Measurements from ENCODE around the gene ZNF28. TPM values are rescaled to one million over a fixed set of nuclear protein-coding genes. Genes with fewer than 3 reads are reported as not detected.
"Not testable (repeated sequence)": the region's sequence is repeated elsewhere in the genome, so short reads cannot be mapped to it uniquely, and the experiment has no call there.

ZNF28 gene
- total RNA-seq, 2 experiments from 2014 or later, result 17.3 to 18.9 TPM

- POLR2A ChIA-PET, result no interaction called here
- Mint-ChIP-seq H3K4me1 (peaks cover 9% of the 10 kb centered on the region), H3K36me3 (ENCODE audit: low read depth) (peaks cover 15% of the 10 kb centered on the region), H3K9me3 (ENCODE audit: low read depth) (peaks cover 4% of the 10 kb centered on the region), H3K27me3 (no peaks in the 10 kb centered on the region), H3K27ac (no peak overlapping the region), H3K4me3 (no peak overlapping the region)
- ATAC-seq (no peak), DNase-seq (no peak)
- intact Hi-C loops (cut with DNase I, micrococcal nuclease), result no loop called here
- CTCF ChIA-PET, result interaction anchor here (0.6 kb wide), 1 partner anchor 330 kb away, joined by 4 read pairs; no protein-coding TSS in a partner anchor
These were observed 2.2 kb upstream of the ZNF28 start for GRCh38 chr19:52823676-52824075.

GRCh38 chr19:52820472-52821203 lies 795 bp downstream of the ZNF28 start:
- H3K27me3 Mint-ChIP-seq; CTCF ChIA-PET; H3K4me1 Mint-ChIP-seq; H3K9me3 Mint-ChIP-seq (ENCODE audit: low read depth); POLR2A ChIA-PET: not testable (repeated sequence)
- peaks cover 40% of the 10 kb centered on the region for H3K36me3 Mint-ChIP-seq (ENCODE audit: low read depth)
- peak overlapping the region; percentile 87 for H3K27ac Mint-ChIP-seq
- peak overlapping the region; percentile 80 for H3K4me3 Mint-ChIP-seq
- ATAC-seq (peak; percentile 44), DNase-seq (peak; percentile 46)
- intact Hi-C loops (cut with DNase I, micrococcal nuclease), result loop anchor here in 1 of 2 experiments (1.0 to 2.0 kb wide), 4 partner anchors 34 to 143 kb away; partner anchors contain the start of gene ZNF600

- no peak overlapping the region for H3K27ac Mint-ChIP-seq
- CTCF ChIA-PET, result interaction anchor here (0.6 kb wide), 1 partner anchor 23 kb away, joined by 3 read pairs; no protein-coding TSS in a partner anchor
- DNase-seq (no peak), ATAC-seq (no peak)
- no peak overlapping the region for H3K4me3 Mint-ChIP-seq
- intact Hi-C loops (cut with DNase I, micrococcal nuclease), result no loop called here
- POLR2A ChIA-PET, result no interaction called here
- peaks cover 69% of the 10 kb centered on the region for H3K36me3 Mint-ChIP-seq (ENCODE audit: low read depth)
- no peaks in the 10 kb centered on the region for H3K27me3 Mint-ChIP-seq
- peaks cover 36% of the 10 kb centered on the region for H3K9me3 Mint-ChIP-seq (ENCODE audit: low read depth)
- no peaks in the 10 kb centered on the region for H3K4me1 Mint-ChIP-seq
These were observed 11.6 kb downstream of the ZNF28 start for GRCh38 chr19:52809801-52810200.

GRCh38 chr19:52799950-52800640 lies 21.3 kb downstream of the ZNF28 start:
- Mint-ChIP-seq H3K9me3 (ENCODE audit: low read depth) (peaks cover 61% of the 10 kb centered on the region), H3K36me3 (ENCODE audit: low read depth) (peaks cover 89% of the 10 kb centered on the region)
- ATAC-seq; intact Hi-C loops (cut with DNase I, micrococcal nuclease); POLR2A ChIA-PET; H3K27ac Mint-ChIP-seq; H3K27me3 Mint-ChIP-seq; CTCF ChIA-PET; H3K4me1 Mint-ChIP-seq; DNase-seq; H3K4me3 Mint-ChIP-seq: not testable (repeated sequence)

- no peak overlapping the region for H3K4me3 Mint-ChIP-seq
- H3K27ac Mint-ChIP-seq, result no peak overlapping the region
- ChIA-PET POLR2A (no interaction called here), CTCF (no interaction called here)
- no peak for DNase-seq
- no peak for ATAC-seq
- peaks cover 18% of the 10 kb centered on the region for H3K9me3 Mint-ChIP-seq (ENCODE audit: low read depth)
- intact Hi-C loops (cut with DNase I, micrococcal nuclease), result loop anchor here in 1 of 2 experiments (5.0 kb wide), 1 partner anchor 133 kb away; the partner anchor contains the start of gene ZNF888
- no peaks in the 10 kb centered on the region for H3K27me3 Mint-ChIP-seq
- H3K4me1 Mint-ChIP-seq, result peaks cover 21% of the 10 kb centered on the region
- peaks cover 20% of the 10 kb centered on the region for H3K36me3 Mint-ChIP-seq (ENCODE audit: low read depth)
These were observed 32.0 kb downstream of the ZNF28 start for GRCh38 chr19:52789440-52789839.

- DNase-seq, result peak; percentile 83
- POLR2A ChIA-PET, H3K27me3 Mint-ChIP-seq, CTCF ChIA-PET: not testable (repeated sequence)
- Mint-ChIP-seq H3K36me3 (ENCODE audit: low read depth) (peaks cover 30% of the 10 kb centered on the region), H3K27ac (peak within 1 kb of the TSS; percentile 84), H3K9me3 (ENCODE audit: low read depth) (peaks cover 18% of the 10 kb centered on the region), H3K4me1 (peaks cover 23% of the 10 kb centered on the region), H3K4me3 (peak within 1 kb of the TSS; percentile 87)
- intact Hi-C loops (cut with DNase I, micrococcal nuclease), result loop anchor here in 1 of 2 experiments (1.0 to 5.0 kb wide), 5 partner anchors 34 to 176 kb away; partner anchors contain the start of genes ZNF28, ZNF468, ZNF611 and ZNF816
- peak; percentile 99 for ATAC-seq
These were observed 34.7 kb downstream of the ZNF28 start, which contains the start of gene ZNF600 for GRCh38 chr19:52786464-52787354. ZNF600 (minus strand) TSS chr19:52786791; CDS start chr19:52778888, 7,903 bp downstream.

GRCh38 chr19:52786078-52786463 lies 35.4 kb downstream of the ZNF28 start:
- Mint-ChIP-seq H3K27me3 (no peaks in the 10 kb centered on the region), H3K36me3 (ENCODE audit: low read depth) (peaks cover 36% of the 10 kb centered on the region), H3K27ac (peak overlapping the region; percentile 84), H3K4me1 (peaks cover 23% of the 10 kb centered on the region), H3K9me3 (ENCODE audit: low read depth) (peaks cover 18% of the 10 kb centered on the region), H3K4me3 (peak overlapping the region; percentile 87)
- ChIA-PET CTCF (no interaction called here), POLR2A (no interaction called here)
- DNase-seq (no peak), ATAC-seq (peak; percentile 13)
- intact Hi-C loops (cut with DNase I, micrococcal nuclease), result loop anchor here in 1 of 2 experiments (1.0 to 5.0 kb wide), 5 partner anchors 35 to 176 kb away; partner anchors contain the start of genes ZNF28, ZNF468, ZNF611 and ZNF816

GRCh38 chr19:52785506-52785905 lies 35.9 kb downstream of the ZNF28 start:
- Mint-ChIP-seq H3K36me3 (ENCODE audit: low read depth) (peaks cover 41% of the 10 kb centered on the region), H3K4me1 (peaks cover 23% of the 10 kb centered on the region), H3K9me3 (ENCODE audit: low read depth) (peaks cover 20% of the 10 kb centered on the region), H3K4me3 (peak overlapping the region; percentile 87), H3K27me3 (no peaks in the 10 kb centered on the region), H3K27ac (peak overlapping the region; percentile 49)
- intact Hi-C loops (cut with DNase I, micrococcal nuclease), result loop anchor here in 1 of 2 experiments (5.0 kb wide), 1 partner anchor 137 kb away; the partner anchor contains the start of gene ZNF888
- DNase-seq (no peak), ATAC-seq (no peak)
- ChIA-PET POLR2A (no interaction called here), CTCF (no interaction called here)

- DNase-seq, CTCF ChIA-PET, H3K4me3 Mint-ChIP-seq, POLR2A ChIA-PET, ATAC-seq, H3K27ac Mint-ChIP-seq, H3K27me3 Mint-ChIP-seq: not testable (repeated sequence)
- H3K9me3 Mint-ChIP-seq (ENCODE audit: low read depth), result peaks cover 25% of the 10 kb centered on the region
- peaks cover 65% of the 10 kb centered on the region for H3K36me3 Mint-ChIP-seq (ENCODE audit: low read depth)
- intact Hi-C loops (cut with DNase I, micrococcal nuclease), result loop anchor here in 1 of 2 experiments (2.0 kb wide), 1 partner anchor 24 kb away; no protein-coding TSS in a partner anchor
- peaks cover 33% of the 10 kb centered on the region for H3K4me1 Mint-ChIP-seq
These were observed 38.6 kb downstream of the ZNF28 start for GRCh38 chr19:52782864-52783263.

- CTCF ChIA-PET, result no interaction called here
- Mint-ChIP-seq H3K4me1 (peaks cover 13% of the 10 kb centered on the region), H3K9me3 (ENCODE audit: low read depth) (peaks cover 25% of the 10 kb centered on the region), H3K27me3 (no peaks in the 10 kb centered on the region), H3K4me3 (no peak overlapping the region), H3K27ac (no peak overlapping the region), H3K36me3 (ENCODE audit: low read depth) (peaks cover 81% of the 10 kb centered on the region)
- peak; percentile 65 for ATAC-seq
- POLR2A ChIA-PET, result no interaction called here
- intact Hi-C loops (cut with DNase I, micrococcal nuclease), result no loop called here
- peak; percentile 59 for DNase-seq
These were observed 42.6 kb downstream of the ZNF28 start for GRCh38 chr19:52778811-52779210.

- ATAC-seq; H3K27ac Mint-ChIP-seq; H3K27me3 Mint-ChIP-seq; DNase-seq; POLR2A ChIA-PET; H3K4me3 Mint-ChIP-seq; intact Hi-C loops (cut with DNase I, micrococcal nuclease); H3K4me1 Mint-ChIP-seq; H3K36me3 Mint-ChIP-seq (ENCODE audit: low read depth): not testable (repeated sequence)
- H3K9me3 Mint-ChIP-seq (ENCODE audit: low read depth), result peaks cover 14% of the 10 kb centered on the region
- CTCF ChIA-PET, result interaction anchor here (0.6 kb wide), 1 partner anchor 206 kb away, joined by 4 read pairs; no protein-coding TSS in a partner anchor
These were observed 65.0 kb downstream of the ZNF28 start for GRCh38 chr19:52756447-52756846.
